Thyroid gland (tissue), 4 donors: ENCODE results near the gene NECAB2.

Experiments
- CTCF ChIP-seq, 6 experiments: fragments of 200-600 bp in 3 of 6; fragments of 450-650 bp in 3 of 6; sonication (generic) in 3 of 6; IDR thresholded peaks; one replicate each; pipeline ENCODE4 v1.5.1; 2016 to 2019; ENCODE audit warnings: antibody characterized with exemption in 6 of 6, mild to moderate bottlenecking in 2 of 6, inconsistent platforms in 1 of 6, moderate library complexity in 1 of 6
- POLR2A ChIP-seq, 2 donors: fragments of 450-650 bp; IDR thresholded peaks; one replicate each; pipeline ENCODE4 v1.6.1; 2017; ENCODE audit warnings: antibody characterized with exemption in 2 of 2, mild to moderate bottlenecking in 2 of 2, moderate library complexity in 1 of 2

GRCh38 chr16:83935005-83935857 lies 32.8 kb upstream of the NECAB2 start:
- TF ChIP-seq CTCF (IDR thresholded peaks at IDR 0.05) (no peak), POLR2A (IDR thresholded peaks at IDR 0.05) (no peak)
